GM10847 (cell line): ENCODE measurements around the gene CROCC2.

ENCODE experiments used
- POLR2A ChIP-seq: IDR thresholded peaks from 2 replicates; pipeline ENCODE4 v1.6.1; 2011; ENCODE audit not compliant: insufficient read length; ENCODE audit errors: extremely low read depth

Gene CROCC2

DNA sequence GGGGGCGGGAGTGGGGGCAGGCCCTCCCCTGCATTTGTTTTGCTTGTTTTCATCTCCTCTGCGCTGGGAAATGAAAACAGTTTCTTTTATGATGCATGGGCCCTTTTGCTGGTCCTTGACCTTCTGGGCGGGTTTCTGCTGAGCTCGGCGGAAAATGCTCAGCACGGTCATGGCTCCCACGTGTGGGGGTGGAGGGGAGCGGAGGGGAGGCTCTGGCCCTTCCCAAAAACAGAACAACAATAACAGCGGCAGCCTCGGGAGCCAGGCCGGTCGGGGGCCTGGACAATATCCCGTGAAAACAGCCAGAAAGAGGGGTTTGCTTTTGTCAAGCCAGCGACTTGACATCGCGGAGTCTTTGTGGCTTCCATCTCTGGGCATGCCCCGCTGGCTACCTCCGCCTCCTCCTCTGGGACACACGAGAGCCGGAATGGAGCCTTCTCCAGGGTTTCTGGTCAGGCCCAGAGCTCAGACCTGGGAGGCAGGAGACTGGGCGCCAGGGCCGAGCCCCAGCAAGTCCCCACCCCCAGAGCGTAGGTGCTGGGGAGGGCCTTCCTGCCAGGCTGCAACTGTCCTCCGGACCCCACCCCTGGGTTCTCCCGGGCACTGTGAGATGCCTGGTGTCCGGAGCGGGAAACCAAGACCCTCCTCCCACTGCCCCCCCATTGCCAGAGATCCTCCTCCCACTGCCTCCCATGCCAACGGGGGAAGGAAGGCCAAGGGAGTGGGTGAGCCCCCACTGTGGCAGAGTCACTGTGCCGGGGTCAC, 56.3 kb downstream of the CROCC2 start:
- no peak for TF ChIP-seq POLR2A

DNA sequence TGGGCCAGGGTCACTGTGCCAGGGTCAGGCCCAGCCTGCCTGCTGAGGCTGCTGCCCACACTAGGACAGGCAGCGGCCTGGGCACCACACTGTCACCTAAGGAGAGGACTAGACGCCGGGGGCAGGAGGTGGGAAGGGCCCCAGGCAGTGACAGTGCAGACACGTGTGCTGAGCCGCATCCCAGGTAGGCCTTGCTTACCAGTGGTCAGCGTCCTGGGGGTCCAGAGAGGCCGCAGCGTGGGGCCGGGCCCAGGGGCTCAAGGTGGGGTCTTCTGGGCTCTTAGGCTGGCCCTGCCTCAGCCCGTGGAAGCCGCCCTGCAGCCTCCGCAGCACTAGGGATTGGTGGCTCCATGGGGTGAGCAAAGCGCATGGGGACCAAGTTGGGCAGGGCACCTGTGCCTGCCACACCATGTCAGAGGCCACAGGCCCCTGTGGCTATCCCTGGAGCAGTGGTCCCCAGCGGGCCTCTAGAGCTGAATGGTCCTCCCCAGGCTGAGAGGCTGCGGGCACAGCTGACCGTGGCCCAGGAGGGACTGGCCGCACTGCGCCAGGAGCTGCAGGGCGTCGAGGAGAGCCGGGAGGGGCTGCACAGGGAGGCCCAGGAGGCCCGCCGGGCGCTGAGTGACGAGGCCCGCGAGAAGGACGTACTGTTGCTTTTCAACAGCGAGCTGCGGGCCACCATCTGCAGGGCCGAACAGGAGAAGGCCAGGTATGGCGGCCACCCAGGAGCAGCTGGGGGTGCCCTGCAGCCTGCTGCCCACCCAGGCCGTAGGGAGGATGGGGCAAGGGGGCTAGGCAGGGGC, 57.1 kb downstream of the CROCC2 start:
- no peak for TF ChIP-seq POLR2A

DNA sequence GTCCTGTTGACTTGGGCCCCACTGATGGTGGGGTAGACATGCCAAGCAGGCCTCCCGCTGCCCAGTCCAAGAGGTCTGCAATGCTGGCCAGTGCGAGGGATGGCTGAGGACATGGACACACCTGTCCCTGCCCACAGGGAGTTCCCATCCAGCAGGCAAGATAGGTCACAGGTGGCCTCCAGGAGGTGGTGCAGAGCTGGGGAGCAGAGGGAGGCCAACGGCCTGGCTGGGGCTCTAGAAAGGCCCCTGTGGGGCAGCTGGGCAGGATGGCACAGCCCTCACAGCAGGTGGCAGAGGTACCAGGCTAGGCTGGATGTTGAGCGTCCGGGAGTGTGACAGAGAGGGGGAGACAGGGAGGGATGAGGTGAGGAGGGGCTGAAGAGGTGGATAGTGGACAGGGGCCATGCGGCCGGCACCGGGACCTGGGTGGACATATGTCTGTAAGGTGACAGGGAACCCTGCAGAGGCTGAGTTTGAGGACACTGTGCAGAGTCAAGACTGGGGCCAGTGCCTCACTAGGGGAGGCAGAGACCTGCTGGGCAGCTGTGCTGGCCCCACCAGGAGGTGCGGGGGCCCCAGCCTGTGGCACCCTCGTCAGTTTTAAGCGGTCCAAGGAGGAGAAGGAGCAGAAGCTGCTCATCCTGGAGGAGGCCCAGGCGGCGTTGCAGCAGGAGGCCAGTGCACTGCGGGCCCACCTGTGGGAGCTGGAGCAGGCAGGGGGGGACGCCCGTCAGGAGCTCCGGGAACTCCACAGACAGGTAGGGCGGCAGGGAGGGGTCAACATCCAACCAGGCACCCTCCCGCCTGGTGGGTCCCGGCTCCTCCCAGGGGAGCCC, 58.0 kb downstream of the CROCC2 start:
- no peak for TF ChIP-seq POLR2A

DNA sequence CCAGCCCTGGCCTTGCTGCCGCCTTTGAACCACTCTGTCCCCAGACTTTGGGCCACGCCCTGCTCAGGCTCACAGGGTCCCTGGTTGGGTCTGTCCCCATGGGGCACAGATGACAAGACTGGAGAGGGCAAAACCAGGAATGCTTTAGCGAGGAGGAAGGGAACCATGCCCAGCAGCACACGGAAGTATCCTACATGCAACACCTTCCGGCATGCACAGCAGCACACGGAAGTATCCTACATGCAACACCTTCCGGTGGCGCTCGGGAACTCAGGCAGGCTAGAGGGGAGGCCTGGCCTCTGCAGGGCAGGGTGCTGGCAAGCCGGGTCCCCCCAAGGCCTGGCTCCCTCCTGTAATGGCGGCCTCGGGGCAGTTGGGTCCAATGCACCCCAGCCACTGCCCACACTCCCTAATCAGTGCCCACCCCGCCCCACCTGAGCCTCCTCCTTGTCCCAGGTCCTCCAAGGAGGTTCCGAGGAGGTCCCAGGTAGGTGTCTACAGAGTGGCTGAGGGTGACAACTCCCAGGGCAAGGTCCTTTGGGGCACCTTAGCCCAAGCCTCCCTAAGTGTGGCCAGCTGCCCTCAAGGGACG, 58.7 kb downstream of the CROCC2 start:
- TF ChIP-seq POLR2A = no peak

DNA sequence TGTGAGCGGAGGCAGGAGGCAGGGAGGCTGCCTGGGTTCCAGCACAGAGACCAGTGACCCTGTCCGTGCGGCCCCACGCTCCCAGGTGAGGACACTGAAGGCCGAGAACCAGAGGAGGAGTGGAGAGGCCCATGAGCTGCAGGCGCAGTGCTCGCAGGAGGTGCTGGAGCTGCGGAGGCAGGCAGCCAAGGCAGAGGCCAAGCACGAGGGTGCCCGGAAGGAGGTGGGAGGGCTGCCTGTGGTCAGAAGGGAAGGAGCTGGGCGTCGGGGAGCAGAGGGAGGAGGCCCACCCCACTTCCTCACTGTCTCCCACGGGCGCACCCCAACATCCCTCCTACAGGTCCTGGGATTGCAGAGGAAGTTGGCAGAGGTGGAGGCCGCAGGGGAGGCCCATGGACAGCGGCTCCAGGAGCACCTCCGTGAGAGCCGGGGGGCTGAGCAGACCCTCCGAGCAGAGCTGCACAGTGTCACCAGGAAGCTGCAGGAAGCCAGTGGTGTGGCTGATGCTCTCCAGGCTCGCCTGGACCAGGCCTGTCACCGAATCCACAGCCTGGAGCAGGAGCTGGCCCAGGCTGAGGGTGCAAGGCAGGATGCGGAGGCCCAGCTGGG, 59.3 kb downstream of the CROCC2 start:
- no peak for TF ChIP-seq POLR2A

DNA sequence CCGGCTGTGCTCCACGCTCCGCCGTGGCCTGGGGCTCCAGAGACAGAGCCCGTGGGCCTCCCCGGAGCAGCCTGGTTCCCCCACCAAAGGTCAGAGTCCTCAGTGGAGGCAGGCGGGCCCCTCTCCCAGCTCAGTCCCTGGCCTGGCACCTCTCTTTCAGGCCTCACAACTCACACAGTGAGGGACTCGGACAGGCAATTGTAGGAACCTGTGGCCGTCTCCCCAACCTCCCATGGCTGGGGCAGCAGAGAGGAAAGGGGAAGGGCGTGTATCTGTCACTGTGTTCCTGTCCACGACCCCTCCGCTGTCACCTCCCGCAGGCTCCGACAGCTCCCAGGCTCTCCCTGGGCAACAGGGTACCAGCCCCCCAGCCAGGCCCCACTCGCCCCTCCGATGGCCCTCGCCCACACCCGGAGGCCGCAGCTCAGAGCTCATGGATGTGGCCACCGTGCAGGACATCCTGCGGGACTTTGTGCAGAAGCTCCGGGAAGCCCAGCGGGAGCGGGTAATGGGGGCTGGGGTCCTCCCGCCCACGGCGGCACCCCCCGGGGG, 59.8 kb downstream of the CROCC2 start:
- no peak for TF ChIP-seq POLR2A

DNA sequence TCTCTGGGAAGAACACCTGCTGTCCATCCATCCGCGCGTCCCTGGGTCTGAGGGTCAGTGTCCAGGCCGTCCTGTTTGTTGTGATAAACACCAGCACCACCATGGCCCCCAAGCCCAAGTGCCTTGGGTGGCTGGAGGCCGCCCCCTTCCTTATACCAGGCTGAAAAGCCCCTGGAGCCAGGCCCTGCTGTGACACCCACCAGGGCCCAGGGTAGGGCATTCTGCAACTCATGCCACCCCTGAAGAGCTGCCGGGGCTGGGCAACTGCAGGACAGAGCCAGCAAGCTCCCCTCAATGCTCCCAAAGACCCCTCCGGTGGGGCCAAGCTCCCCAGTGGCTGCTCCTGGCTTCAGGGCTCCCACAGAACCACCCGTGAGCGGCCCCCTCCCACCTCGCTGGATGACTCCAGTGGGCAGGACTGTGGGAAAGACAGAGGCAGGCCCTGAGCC, 60.3 kb downstream of the CROCC2 start:
- TF ChIP-seq POLR2A = no peak

DNA sequence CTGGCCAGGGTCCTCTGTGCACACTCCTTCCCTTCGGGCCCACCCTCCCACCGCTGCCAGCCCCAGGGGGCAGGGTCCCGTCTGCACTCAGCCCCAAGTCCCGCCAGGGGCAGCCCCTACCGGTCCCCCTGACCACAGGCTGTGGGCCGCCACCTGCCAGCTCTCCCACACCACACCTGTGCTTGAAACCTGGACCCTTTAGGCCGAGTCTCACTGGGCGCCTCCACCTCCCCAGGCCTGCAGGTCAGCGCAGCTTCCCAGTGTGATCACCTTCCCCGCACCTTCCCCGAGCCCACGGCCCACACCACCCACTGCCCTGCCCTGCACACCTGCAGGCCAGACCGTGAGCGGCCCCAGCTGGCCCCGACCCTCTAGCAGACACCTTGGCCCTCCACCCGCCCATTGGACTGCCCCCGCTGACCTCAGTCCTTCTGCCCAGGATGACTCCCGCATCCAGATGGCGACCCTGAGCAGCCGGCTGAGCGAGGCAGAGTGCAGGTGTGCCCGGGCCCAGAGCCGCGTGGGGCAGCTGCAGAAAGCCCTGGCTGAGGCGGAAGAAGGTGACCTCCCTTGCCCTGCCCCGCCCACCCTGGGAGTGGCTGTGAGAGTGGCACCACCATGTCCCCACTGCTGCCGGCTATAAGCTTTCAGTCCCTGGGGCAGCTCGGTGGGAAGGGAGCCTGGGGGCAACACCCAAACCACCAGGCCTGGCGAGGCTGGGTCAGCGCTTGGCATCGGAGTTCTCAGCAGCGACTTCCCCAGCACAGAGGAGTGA, 61.0 kb downstream of the CROCC2 start:
- TF ChIP-seq POLR2A = no peak

DNA sequence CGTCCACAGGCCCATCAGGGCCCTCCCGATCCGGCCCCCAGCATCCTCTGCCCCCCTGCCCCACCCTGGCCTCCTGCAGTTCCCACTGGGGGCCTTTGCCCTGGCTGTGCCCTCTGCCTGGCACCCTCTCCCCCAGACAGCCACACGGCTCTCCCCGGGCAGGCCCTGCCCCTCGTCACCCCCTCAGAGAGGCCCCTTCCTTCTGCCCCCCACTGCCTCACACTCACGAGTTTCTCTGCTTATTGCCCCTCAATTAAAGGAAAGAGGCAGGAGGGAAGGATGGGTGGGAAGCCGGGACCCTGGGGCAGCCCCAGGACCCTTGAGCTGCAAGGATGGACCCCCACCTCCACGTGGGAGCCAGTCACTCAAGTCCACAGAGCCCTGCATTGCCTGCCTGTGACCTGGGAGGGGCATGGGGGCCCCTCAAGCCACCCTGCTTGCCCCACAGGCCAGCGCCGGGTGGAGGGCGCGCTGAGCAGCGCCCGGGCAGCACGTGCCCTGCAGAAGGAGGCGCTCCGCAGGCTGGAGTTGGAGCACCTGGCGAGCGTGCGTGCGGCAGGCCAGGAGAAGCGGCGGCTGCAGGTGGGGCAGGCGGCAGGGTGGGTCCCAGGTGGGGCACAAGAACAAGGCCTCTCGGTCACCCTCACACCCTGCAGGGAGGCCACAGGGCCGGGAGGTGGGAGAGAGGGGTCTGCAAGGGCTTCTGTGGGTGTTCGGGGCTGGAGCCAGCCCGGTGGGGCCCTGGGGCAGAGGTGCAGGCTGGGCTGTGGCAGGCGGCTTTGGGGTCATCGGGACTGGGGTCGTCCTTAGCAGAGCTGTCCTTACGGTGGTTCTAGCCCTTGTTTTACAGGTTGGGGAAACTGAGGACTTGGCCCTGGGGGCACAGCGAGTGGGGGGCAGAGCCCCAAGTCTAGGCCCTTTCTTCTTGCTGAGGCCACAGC, 61.8 kb downstream of the CROCC2 start:
- no peak for TF ChIP-seq POLR2A

DNA sequence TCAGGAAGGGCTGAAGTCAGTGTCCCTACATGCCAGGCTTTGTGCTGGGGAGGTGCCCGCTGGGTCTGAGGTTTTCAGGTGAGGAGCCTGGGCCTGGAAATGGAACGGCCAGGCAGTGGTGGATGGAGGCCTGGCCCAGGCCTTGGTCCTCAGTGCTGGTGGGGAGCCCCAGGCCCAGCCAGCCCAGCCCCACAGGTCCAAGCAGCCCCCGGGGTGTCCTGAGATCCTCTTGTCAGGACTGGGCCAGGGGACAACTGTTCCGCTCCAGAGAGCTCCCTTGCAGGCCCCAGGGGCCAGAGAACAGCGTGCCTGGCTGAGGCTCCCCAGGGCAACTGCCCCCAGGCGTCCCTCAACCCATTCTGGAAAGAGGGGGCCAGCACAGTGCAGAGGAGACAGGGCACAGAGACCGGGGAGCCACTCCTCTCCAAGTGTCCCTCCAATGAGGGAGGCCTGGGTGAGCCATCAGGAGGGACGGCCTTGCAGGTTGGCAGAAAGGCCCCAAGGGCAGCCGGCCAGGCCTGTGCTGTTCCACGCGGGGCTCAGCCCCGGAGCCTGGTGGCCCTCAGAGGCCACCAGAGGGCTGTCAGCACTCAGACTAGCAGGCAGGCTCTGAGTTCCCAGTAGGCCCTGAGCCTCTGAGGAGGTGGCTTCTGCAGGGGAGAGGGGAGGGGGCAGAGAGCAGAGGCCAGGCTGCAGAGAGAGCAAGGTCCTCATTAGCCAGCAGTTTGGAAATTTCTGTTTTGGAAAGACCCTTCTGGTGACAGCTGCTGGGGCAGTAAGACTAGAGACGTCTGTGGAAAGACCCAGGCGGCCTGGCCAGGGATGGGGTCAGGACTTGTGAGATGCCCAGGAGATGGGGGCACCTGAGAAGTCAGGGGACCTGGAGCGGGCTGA, 62.8 kb downstream of the CROCC2 start:
- no peak for TF ChIP-seq POLR2A

DNA sequence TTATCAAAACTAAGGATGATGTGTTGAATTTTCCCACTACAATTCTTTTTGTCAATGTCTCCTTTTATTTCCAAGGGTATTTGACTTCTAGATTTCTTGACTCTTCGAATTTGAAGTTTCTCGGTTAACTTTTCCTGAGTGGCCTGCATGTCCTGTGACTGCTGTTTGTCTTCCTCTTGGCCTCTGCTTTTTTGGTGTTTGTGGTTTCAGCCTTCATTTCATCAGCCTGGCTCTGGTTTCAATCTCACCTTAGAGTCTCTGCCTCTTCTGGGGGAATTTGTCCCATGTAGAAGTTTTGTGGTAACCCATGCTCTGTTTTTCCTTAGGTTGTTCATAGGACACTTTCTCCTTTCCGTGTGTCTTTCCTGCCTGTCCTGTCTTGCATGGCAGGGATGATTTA, 64.0 kb downstream of the CROCC2 start:
- TF ChIP-seq POLR2A = no peak

DNA sequence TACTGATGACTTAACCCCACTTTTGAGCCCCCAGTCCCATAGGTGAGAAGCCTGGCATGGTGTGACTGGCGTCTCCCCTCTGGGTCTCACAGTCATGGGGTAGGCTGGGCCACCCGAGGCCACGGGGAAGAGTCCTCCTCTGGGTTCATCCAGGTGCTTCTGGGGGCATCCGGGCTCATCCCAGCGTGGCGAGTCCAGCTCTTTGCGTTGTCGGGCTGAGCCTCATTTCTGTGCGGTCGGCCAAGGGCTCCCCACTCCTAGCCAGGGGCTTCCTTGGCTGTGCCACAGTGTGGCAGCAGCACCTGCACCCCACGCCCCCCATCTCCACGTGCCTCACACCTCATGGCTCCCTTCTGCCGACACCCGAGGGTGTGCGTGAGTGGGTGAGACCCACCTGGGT, 64.7 kb downstream of the CROCC2 start:
- no peak for TF ChIP-seq POLR2A
